Epithelial cell of alveolus of lung (primary cell): ENCODE data around the gene PSMD10. TPM values are rescaled to one million over a fixed set of nuclear protein-coding genes. Genes with fewer than 3 reads are reported as not detected.

Experiments
- total RNA-seq: library from RNA; depleted of rRNA; stranded (reverse); fragments of >200 nt; gene quantifications from 2 replicates; pipeline ENCODE4 v1.2.1, GENCODE V29; 2015

Gene PSMD10
- total RNA-seq, result 52.0 and 70.6 TPM in 2 replicates

GRCh38 chrX:108091264-108091877, at the start of gene PSMD10, which contains the start of gene ATG4A:
PSMD10 (minus strand) TSS chrX:108091542; CDS start chrX:108091520, 22 bp downstream.
ATG4A (plus strand) TSS chrX:108091778; CDS start chrX:108091827, 49 bp downstream.

GRCh38 chrX:108044554-108045256, 46.6 kb downstream of the PSMD10 start, which contains the start of gene VSIG1:
VSIG1 (plus strand) TSS chrX:108045065; CDS start chrX:108045131, 66 bp downstream.

Other genes starting within 250 kb of the PSMD10 start
- not detected in 2 replicates for gene TEX13B, start 109.2 kb downstream of the PSMD10 start, total RNA-seq
- gene VSIG1, start 46.5 kb downstream of the PSMD10 start, total RNA-seq, result 0.13 and 0.32 TPM in 2 replicates
- gene ATG4A, start 236 bp upstream of the PSMD10 start, total RNA-seq, result 10.1 and 11.0 TPM in 2 replicates